ENCODE results near the gene PTGR3.

GRCh38 chr18:75208155-75208835 is 644 bp downstream of the PTGR3 start:
- TF ChIP-seq, protein P1, sequence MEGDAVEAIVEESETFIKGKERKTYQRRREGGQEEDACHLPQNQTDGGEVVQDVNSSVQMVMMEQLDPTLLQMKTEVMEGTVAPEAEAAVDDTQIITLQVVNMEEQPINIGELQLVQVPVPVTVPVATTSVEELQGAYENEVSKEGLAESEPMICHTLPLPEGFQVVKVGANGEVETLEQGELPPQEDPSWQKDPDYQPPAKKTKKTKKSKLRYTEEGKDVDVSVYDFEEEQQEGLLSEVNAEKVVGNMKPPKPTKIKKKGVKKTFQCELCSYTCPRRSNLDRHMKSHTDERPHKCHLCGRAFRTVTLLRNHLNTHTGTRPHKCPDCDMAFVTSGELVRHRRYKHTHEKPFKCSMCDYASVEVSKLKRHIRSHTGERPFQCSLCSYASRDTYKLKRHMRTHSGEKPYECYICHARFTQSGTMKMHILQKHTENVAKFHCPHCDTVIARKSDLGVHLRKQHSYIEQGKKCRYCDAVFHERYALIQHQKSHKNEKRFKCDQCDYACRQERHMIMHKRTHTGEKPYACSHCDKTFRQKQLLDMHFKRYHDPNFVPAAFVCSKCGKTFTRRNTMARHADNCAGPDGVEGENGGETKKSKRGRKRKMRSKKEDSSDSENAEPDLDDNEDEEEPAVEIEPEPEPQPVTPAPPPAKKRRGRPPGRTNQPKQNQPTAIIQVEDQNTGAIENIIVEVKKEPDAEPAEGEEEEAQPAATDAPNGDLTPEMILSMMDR (IDR thresholded peaks at IDR 0.05), result peak in 3 of 7 experiments; percentile 7 to 16 (median 10)
- peak in 2 of 3 donors; percentile 38 to 50 for TF ChIP-seq POLR2A (IDR thresholded peaks at IDR 0.05)

Data from body of pancreas (tissue), 4 donors.